ENCODE results near the gene AFF4. TPM values are rescaled to one million over a fixed set of nuclear protein-coding genes. Genes with fewer than 3 reads are reported as not detected.

AFF4 gene
- total and polyA plus RNA-seq, 9 of the 15 experiments (the other 6 are each of a cell fraction or from before 2014, with no cell fraction given) = 1.7 to 25.8 (median 17.9) TPM

- TF ChIP-seq ZNF395 (CRISPR knock-in tag; IDR thresholded peaks at IDR 0.05) (peak; percentile 49), CBFA2T3 (IDR thresholded peaks at IDR 0.05) (no peak), ZMIZ1 (IDR thresholded peaks at IDR 0.05; ENCODE audit: low read depth in 2 of 2, low read length in 2 of 2) (no peak), MIER1 (IDR thresholded peaks at IDR 0.05; ENCODE audit: low read depth) (no peak), NR2C1 (IDR thresholded peaks at IDR 0.05) (no peak; the same call in 1 of the 2 replicates), NR2C1 (tag; IDR thresholded peaks at IDR 0.05) (peak; percentile 77), NKRF (IDR thresholded peaks at IDR 0.05; ENCODE audit: borderline replicate concordance) (no peak), MEF2A (IDR thresholded peaks at IDR 0.05; ENCODE audit: control insufficient read depth, low read depth, low read length) (no peak), KAT7 (CRISPR knock-in tag; IDR thresholded peaks at IDR 0.05; ENCODE audit: borderline replicate concordance) (0 out of 2 replicates have a peak, but pooled peaks have one; percentile 43), ZNF561 (CRISPR knock-in tag; conservative IDR thresholded peaks at IDR 0.05) (no peak), MAFK (IDR thresholded peaks at IDR 0.05; ENCODE audit: low read length) (no peak), PYGO2 (tag; IDR thresholded peaks at IDR 0.05) (no peak; the same call in 1 of the 2 replicates), ZNF57 (CRISPR knock-in tag; IDR thresholded peaks at IDR 0.05) (no peak), CTCF (IDR thresholded peaks at IDR 0.05 in 2 of 3, conservative IDR thresholded peaks at IDR 0.05 in 1 of 3; ENCODE audit: insufficient read depth in 2 of 3, low read depth in 1 of 3, low read length in 3 of 3) (no peak), ZNF584 (CRISPR knock-in tag; IDR thresholded peaks at IDR 0.05; ENCODE audit: low read depth) (no peak), NR0B1 (IDR thresholded peaks at IDR 0.05; ENCODE audit: partially characterized antibody) (no peak)
These were observed 8.3 kb upstream of the AFF4 start (continued) for GRCh38 chr5:132971483-132972435.

Measured in K562 (cell line).